Karpas-422 (cell line): ENCODE measurements around the gene HIVEP1. TPM values are rescaled to one million over a fixed set of nuclear protein-coding genes. Genes with fewer than 3 reads are reported as not detected.

ENCODE experiments used
- DNase-seq: peaks from one replicate; pipeline ENCODE4 v3.0.0-alpha.2; 2015
- H2AFZ ChIP-seq: fragments of 200-600 bp; sonication (generic); 2 replicates; pipeline ENCODE4 v1.6.1; 2014; ENCODE audit warnings: antibody characterized with exemption, low read length, mixed read lengths
- H3K27ac ChIP-seq: fragments of 200-600 bp; sonication (generic); 2 replicates; pipeline ENCODE4 v1.5.1; 2014; ENCODE audit warnings: mild to moderate bottlenecking, low read length, moderate library complexity
- H3K27me3 ChIP-seq: fragments of 200-600 bp; sonication (generic); 2 replicates; pipeline ENCODE4 v1.6.1; 2014; ENCODE audit warnings: low read length, mixed read lengths
- H3K36me3 ChIP-seq: fragments of 200-600 bp; sonication (generic); 2 replicates; pipeline ENCODE4 v1.6.1; 2014; ENCODE audit warnings: low read length, mixed read lengths; ENCODE audit not compliant: insufficient read depth
- H3K4me1 ChIP-seq: fragments of 200-600 bp; sonication (generic); 2 replicates; pipeline ENCODE4 v1.6.1; 2014; ENCODE audit warnings: mild to moderate bottlenecking, low read length, mixed read lengths
- H3K4me2 ChIP-seq: fragments of 200-600 bp; sonication (generic); 2 replicates; pipeline ENCODE4 v1.6.1; 2014; ENCODE audit warnings: low read length, low read depth, mild to moderate bottlenecking; ENCODE audit not compliant: poor library complexity, severe bottlenecking
- H3K4me3 ChIP-seq: fragments of 200-600 bp; sonication (generic); 2 replicates; pipeline ENCODE4 v1.5.1; 2014; ENCODE audit warnings: mild to moderate bottlenecking, antibody characterized with exemption, low read length, mixed read lengths
- H3K79me2 ChIP-seq: fragments of 200-600 bp; sonication (generic); 2 replicates; pipeline ENCODE4 v1.6.1; 2014; ENCODE audit warnings: mild to moderate bottlenecking, low read length, mixed read lengths
- H3K9ac ChIP-seq: fragments of 200-600 bp; sonication (generic); 2 replicates; pipeline ENCODE4 v1.6.0; 2014; ENCODE audit warnings: low read length
- H3K9me2 ChIP-seq: fragments of 200-600 bp; sonication (generic), shearing (Covaris generic); replicated peaks from 2 replicates; pipeline ENCODE4 v1.6.0; 2014; ENCODE audit warnings: mild to moderate bottlenecking, low read length, moderate library complexity; ENCODE audit not compliant: insufficient read depth
- H3K9me3 ChIP-seq: fragments of 300-700, 200-600 bp; sonication (generic); 2 replicates; pipeline ENCODE4 v1.6.1; 2014; ENCODE audit warnings: low read length, mixed read lengths
- H4K20me1 ChIP-seq: fragments of 200-600 bp; sonication (generic); 2 replicates; pipeline ENCODE4 v1.6.1; 2014; ENCODE audit warnings: mild to moderate bottlenecking, antibody characterized with exemption, low read length, low read depth; ENCODE audit not compliant: insufficient read depth
- total RNA-seq: library from RNA; depleted of rRNA; stranded (reverse); fragments of >200 nt; shearing (Covaris generic); gene quantifications from 2 replicates; pipeline ENCODE4 v1.2.3, GENCODE V29; 2014; ENCODE audit warnings: low replicate concordance

HIVEP1 gene
- total RNA-seq, 1 experiment from 2014 or later = 40.8 TPM

DNA sequence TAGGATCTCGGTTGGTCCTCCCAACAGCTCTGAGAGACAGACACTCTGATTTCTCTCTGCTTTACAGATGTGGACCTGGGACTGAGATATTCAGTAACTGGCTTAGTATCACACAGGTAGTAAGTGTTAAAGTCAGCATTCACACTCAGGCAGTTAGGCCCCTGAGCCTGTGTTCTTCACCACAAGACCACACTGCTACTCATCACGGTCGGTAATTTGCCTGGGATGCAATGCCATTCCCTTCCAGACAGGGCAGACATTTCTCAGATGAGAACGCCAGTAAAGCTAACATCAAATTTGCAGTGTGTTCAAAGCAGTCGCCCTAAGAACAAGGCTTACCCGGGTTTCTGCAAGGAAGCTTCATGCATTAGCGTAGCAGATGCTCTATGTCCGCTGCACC lies 39.8 kb upstream of the HIVEP1 start:
- Histone ChIP-seq H3K9me3 (no peaks in the 10 kb centered on the region), H3K4me3 (no peak overlapping the region), H4K20me1 (no peaks in the 10 kb centered on the region), H3K4me2 (no peak overlapping the region), H2AFZ (no peak overlapping the region), H3K27me3 (no peaks in the 10 kb centered on the region), H3K27ac (no peak overlapping the region), H3K36me3 (no peaks in the 10 kb centered on the region), H3K9ac (no peak overlapping the region), H3K79me2 (no peaks in the 10 kb centered on the region), H3K9me2 (no peaks in the 10 kb centered on the region), H3K4me1 (no peaks in the 10 kb centered on the region)
- DNase-seq = no peak

DNA sequence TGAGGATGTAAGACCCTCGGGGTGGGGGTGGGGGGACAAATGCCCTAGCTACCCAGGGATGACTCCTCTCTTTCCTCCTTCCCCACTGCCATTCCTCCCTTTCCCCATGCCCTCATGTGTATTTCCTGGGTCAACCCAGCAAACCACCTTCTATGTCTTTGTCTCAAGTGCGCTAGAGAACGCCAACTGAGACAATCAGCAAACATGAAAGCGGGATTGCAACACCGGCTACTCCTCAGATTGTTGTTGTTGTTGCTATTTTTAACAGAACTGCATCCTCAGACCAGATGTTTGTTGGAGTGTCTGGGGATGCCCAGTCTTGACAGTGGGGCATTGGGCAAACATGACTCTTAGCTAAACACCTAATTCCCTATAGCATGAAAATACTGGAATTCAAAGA lies 39.3 kb upstream of the HIVEP1 start:
- Histone ChIP-seq H3K9ac (no peak overlapping the region), H3K4me1 (no peaks in the 10 kb centered on the region), H3K4me2 (no peak overlapping the region), H3K79me2 (no peaks in the 10 kb centered on the region), H3K4me3 (no peak overlapping the region), H2AFZ (no peak overlapping the region), H3K27ac (no peak overlapping the region), H3K36me3 (no peaks in the 10 kb centered on the region), H3K9me2 (no peaks in the 10 kb centered on the region), H3K9me3 (no peaks in the 10 kb centered on the region), H3K27me3 (no peaks in the 10 kb centered on the region), H4K20me1 (no peaks in the 10 kb centered on the region)
- DNase-seq = no peak

- Histone ChIP-seq H3K4me1 (no peaks in the 10 kb centered on the region), H2AFZ (no peak overlapping the region), H3K4me3 (no peak overlapping the region), H3K4me2 (no peak overlapping the region), H3K27me3 (no peaks in the 10 kb centered on the region), H3K27ac (no peak overlapping the region), H3K9me2 (no peaks in the 10 kb centered on the region), H4K20me1 (no peaks in the 10 kb centered on the region), H3K36me3 (no peaks in the 10 kb centered on the region), H3K79me2 (no peaks in the 10 kb centered on the region), H3K9me3 (no peaks in the 10 kb centered on the region), H3K9ac (no peak overlapping the region)
- DNase-seq = no peak
Measured at GRCh38 chr6:11973238-11973637, 38.9 kb upstream of the HIVEP1 start.

DNA sequence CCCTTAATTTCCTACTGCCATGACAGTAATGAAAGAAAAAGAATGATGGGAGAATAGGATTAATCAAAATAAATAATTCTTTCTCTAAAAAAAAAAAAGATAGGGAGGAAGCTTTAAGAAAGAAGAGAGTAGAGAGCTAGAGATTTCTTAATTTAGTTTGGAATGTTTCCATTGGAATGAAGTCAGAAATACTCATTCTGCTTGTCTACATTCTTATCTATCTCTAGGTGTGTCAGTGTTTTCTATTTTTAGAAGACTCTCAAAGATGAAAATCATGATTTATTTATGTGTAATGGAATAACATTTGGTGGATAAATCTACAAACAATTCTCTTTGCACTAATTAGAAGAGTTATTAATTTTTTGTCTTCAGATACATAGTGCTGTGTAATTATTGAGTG lies 38.0 kb upstream of the HIVEP1 start:
- Histone ChIP-seq H3K79me2 (no peaks in the 10 kb centered on the region), H3K4me1 (no peaks in the 10 kb centered on the region), H3K9me3 (no peaks in the 10 kb centered on the region), H3K9me2 (no peaks in the 10 kb centered on the region), H3K4me3 (no peak overlapping the region), H3K9ac (no peak overlapping the region), H3K27me3 (no peaks in the 10 kb centered on the region), H2AFZ (no peak overlapping the region), H4K20me1 (no peaks in the 10 kb centered on the region), H3K36me3 (no peaks in the 10 kb centered on the region), H3K4me2 (no peak overlapping the region), H3K27ac (no peak overlapping the region)
- no peak for DNase-seq

DNA sequence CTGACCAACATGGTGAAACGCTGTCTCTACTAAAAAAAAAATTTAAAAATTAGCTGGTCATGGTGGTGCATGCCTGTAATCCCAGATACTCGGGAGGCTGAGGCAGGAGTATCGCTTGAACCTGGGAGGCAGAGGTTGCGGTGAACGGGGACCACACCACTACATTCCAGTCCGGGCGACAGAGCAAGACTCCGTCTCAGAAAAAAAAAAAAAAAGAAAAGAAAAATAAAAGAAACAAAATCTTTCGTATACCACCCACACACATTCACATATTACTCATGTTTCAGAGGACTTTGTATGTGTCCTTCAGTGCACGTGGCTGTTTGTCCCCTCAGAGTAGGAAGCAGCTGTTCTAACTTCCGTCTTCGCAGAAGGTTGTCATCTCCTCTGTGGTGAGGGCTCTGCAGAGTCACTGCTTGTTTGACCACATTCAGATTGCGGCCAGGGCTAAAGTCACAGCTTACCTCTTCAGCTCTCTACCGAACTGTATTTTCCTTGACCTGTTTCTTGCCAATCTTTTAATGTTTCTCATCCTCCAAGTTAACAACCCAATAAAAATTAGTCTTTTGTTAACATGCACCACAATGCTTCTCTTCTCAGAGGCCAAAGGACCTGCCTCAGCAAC lies 36.6 kb upstream of the HIVEP1 start:
- Histone ChIP-seq H3K36me3 (no peaks in the 10 kb centered on the region), H3K9me2 (no peaks in the 10 kb centered on the region), H4K20me1 (no peaks in the 10 kb centered on the region), H3K79me2 (no peaks in the 10 kb centered on the region), H2AFZ (no peak overlapping the region), H3K9me3 (no peaks in the 10 kb centered on the region), H3K4me3 (no peak overlapping the region), H3K4me2 (no peak overlapping the region), H3K4me1 (no peaks in the 10 kb centered on the region), H3K27ac (no peak overlapping the region), H3K9ac (no peak overlapping the region), H3K27me3 (no peaks in the 10 kb centered on the region)
- DNase-seq = no peak

- Histone ChIP-seq H3K79me2 (no peaks in the 10 kb centered on the region), H3K4me1 (no peaks in the 10 kb centered on the region), H4K20me1 (no peaks in the 10 kb centered on the region), H3K9me3 (no peaks in the 10 kb centered on the region), H3K4me2 (no peak overlapping the region), H3K36me3 (no peaks in the 10 kb centered on the region), H3K9ac (no peak overlapping the region), H3K9me2 (no peaks in the 10 kb centered on the region), H3K27me3 (no peaks in the 10 kb centered on the region), H3K4me3 (no peak overlapping the region), H3K27ac (no peak overlapping the region), H2AFZ (no peak overlapping the region)
- DNase-seq = no peak
Measured at GRCh38 chr6:11976489-11976888, 35.6 kb upstream of the HIVEP1 start.

GRCh38 chr6:11977193-11977592 lies 34.9 kb upstream of the HIVEP1 start:
- Histone ChIP-seq H3K4me1 (no peaks in the 10 kb centered on the region), H3K36me3 (no peaks in the 10 kb centered on the region), H3K9me2 (no peaks in the 10 kb centered on the region), H3K9ac (no peak overlapping the region), H3K27ac (no peak overlapping the region), H4K20me1 (no peaks in the 10 kb centered on the region), H2AFZ (no peak overlapping the region), H3K4me2 (no peak overlapping the region), H3K4me3 (no peak overlapping the region), H3K27me3 (no peaks in the 10 kb centered on the region), H3K79me2 (no peaks in the 10 kb centered on the region), H3K9me3 (no peaks in the 10 kb centered on the region)
- no peak for DNase-seq

DNA sequence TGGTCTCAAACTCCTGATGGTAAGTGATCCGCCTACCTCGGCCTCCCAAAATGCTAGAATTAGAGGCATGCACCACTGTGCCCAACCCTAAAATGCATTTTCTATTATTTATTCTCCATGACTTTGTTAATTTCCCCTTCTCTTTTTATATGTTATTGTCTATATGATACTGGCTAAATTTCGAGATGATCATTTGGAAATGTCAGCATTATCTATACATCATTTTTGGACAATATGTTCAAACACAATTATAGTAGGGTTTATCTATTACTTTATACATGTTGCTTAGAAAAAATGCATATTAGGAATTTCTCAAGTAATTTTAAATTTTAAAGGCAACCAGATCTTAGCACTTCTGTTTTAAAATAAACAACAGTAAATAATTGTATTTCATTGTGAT lies 34.4 kb upstream of the HIVEP1 start:
- Histone ChIP-seq H3K27me3 (no peaks in the 10 kb centered on the region), H2AFZ (no peak overlapping the region), H3K9ac (no peak overlapping the region), H3K4me1 (no peaks in the 10 kb centered on the region), H3K79me2 (no peaks in the 10 kb centered on the region), H3K9me2 (no peaks in the 10 kb centered on the region), H4K20me1 (no peaks in the 10 kb centered on the region), H3K9me3 (no peaks in the 10 kb centered on the region), H3K27ac (no peak overlapping the region), H3K4me3 (no peak overlapping the region), H3K4me2 (no peak overlapping the region), H3K36me3 (no peaks in the 10 kb centered on the region)
- DNase-seq = no peak
